RWPE2 (cell line): ENCODE data around the gene KSR2.
A peak's percentile ranks its signal among the peaks of the same experiment; 100 is the strongest.

Experiments
- ATAC-seq: fragments of 200-7000 bp; cut with Tn5 transposase; 3 replicates; pipeline ENCODE4 v1.9.1; 2021; ENCODE audit warnings: low read depth
- DNase-seq: peaks from one replicate; pipeline ENCODE4 v3.0.0-alpha.2; 2020; ENCODE audit warnings: low spot score
- H3K27ac ChIP-seq: fragments of 450-650 bp; 2 replicates; pipeline ENCODE4 v1.5.1; 2017; ENCODE audit warnings: mild to moderate bottlenecking; ENCODE audit not compliant: poor library complexity, severe bottlenecking
- H3K27me3 ChIP-seq: fragments of 250-450 bp; sonication (Bioruptor Pico); 2 replicates; pipeline ENCODE4 v1.5.1; 2021; ENCODE audit warnings: mild to moderate bottlenecking, moderate library complexity; ENCODE audit not compliant: insufficient read depth, poor library complexity, severe bottlenecking
- H3K36me3 ChIP-seq: fragments of 250-450 bp; sonication (Bioruptor Pico); 2 replicates; pipeline ENCODE4 v1.5.1; 2020; ENCODE audit warnings: low read depth, mild to moderate bottlenecking, moderate library complexity
- H3K4me1 ChIP-seq: fragments of 250-450 bp; sonication (Bioruptor Pico); 2 replicates; pipeline ENCODE4 v1.5.1; 2021; ENCODE audit warnings: mild to moderate bottlenecking, moderate library complexity; ENCODE audit not compliant: insufficient read depth, poor library complexity, severe bottlenecking
- H3K4me3 ChIP-seq: fragments of 250-450 bp; sonication (Bioruptor Pico); 2 replicates; pipeline ENCODE4 v1.5.1; 2021; ENCODE audit warnings: mild to moderate bottlenecking, moderate library complexity; ENCODE audit not compliant: severe bottlenecking
- H3K9me3 ChIP-seq: fragments of 250-450 bp; sonication (Bioruptor Pico); 2 replicates; pipeline ENCODE4 v1.5.1; 2021; ENCODE audit warnings: mild to moderate bottlenecking, moderate library complexity; ENCODE audit not compliant: severe bottlenecking
- CTCF ChIP-seq: fragments of 450-650 bp; IDR thresholded peaks from one replicate; pipeline ENCODE4 v1.5.1; 2017; ENCODE audit warnings: mild to moderate bottlenecking, moderate library complexity; ENCODE audit not compliant: poor library complexity, severe bottlenecking

KSR2 gene

GRCh38 chr12:117603316-117604113 lies 365.3 kb downstream of the KSR2 start:
- Histone ChIP-seq H3K9me3 (no peaks in the 10 kb centered on the region), H3K27ac (no peak overlapping the region), H3K27me3 (no peaks in the 10 kb centered on the region), H3K4me1 (no peaks in the 10 kb centered on the region), H3K36me3 (no peaks in the 10 kb centered on the region), H3K4me3 (no peak overlapping the region)
- ATAC-seq: no peak
- no peak for DNase-seq
- no peak for TF ChIP-seq CTCF

- H3K27me3 ChIP-seq: no peaks in the 10 kb centered on the region
- DNase-seq: no peak
- H3K4me1 ChIP-seq: no peaks in the 10 kb centered on the region
- TF ChIP-seq CTCF: no peak
- no peak overlapping the region for H3K27ac ChIP-seq
- H3K36me3 ChIP-seq: no peaks in the 10 kb centered on the region
- ATAC-seq: no peak
- H3K4me3 ChIP-seq: no peak overlapping the region
- H3K9me3 ChIP-seq: no peaks in the 10 kb centered on the region
These were observed 368.9 kb downstream of the KSR2 start for GRCh38 chr12:117599849-117600248.

GRCh38 chr12:117596968-117597367 lies 371.8 kb downstream of the KSR2 start:
- ATAC-seq (peak; percentile 31; the same call in 1 of the 3 replicates), DNase-seq (no peak)

GRCh38 chr12:117595751-117596150 lies 373.0 kb downstream of the KSR2 start:
- H3K4me1 ChIP-seq: no peaks in the 10 kb centered on the region

More at GRCh38 chr12:117596968-117597367, 371.8 kb downstream of the KSR2 start:
- Histone ChIP-seq H3K4me1 (no peaks in the 10 kb centered on the region), H3K9me3 (no peaks in the 10 kb centered on the region), H3K4me3 (no peak overlapping the region), H3K36me3 (no peaks in the 10 kb centered on the region), H3K27me3 (no peaks in the 10 kb centered on the region), H3K27ac (no peak overlapping the region)
- no peak for TF ChIP-seq CTCF

More at GRCh38 chr12:117595751-117596150, 373.0 kb downstream of the KSR2 start:
- ATAC-seq: no peak
- Histone ChIP-seq H3K27ac (no peak overlapping the region), H3K36me3 (no peaks in the 10 kb centered on the region), H3K4me3 (no peak overlapping the region), H3K9me3 (no peaks in the 10 kb centered on the region), H3K27me3 (no peaks in the 10 kb centered on the region)
- no peak for DNase-seq
- TF ChIP-seq CTCF: no peak
